OCI-LY7 (cell line): ENCODE measurements around the gene SAYSD1.

Source experiments
- CTCF ChIP-seq: fragments of 200-600 bp; sonication (generic); conservative IDR thresholded peaks from 2 replicates; pipeline ENCODE4 v1.5.1; 2014; ENCODE audit warnings: mild to moderate bottlenecking, antibody characterized with exemption, low read length, moderate library complexity, mixed read lengths
- EZH2phosphoT487 ChIP-seq: fragments of 200-600 bp; sonication (generic); IDR thresholded peaks from 2 replicates; pipeline ENCODE4 v1.6.1; 2018; ENCODE audit warnings: low read depth, borderline replicate concordance, mild to moderate bottlenecking, mixed run types, antibody characterized with exemption, low read length, moderate library complexity, mixed read lengths

GRCh38 chr6:39086711-39087110 lies 28.3 kb downstream of the SAYSD1 start:
- TF ChIP-seq CTCF (no peak), EZH2phosphoT487 (no peak)
